ENCODE measurements around the gene IL1R2.

Gene IL1R2

DNA sequence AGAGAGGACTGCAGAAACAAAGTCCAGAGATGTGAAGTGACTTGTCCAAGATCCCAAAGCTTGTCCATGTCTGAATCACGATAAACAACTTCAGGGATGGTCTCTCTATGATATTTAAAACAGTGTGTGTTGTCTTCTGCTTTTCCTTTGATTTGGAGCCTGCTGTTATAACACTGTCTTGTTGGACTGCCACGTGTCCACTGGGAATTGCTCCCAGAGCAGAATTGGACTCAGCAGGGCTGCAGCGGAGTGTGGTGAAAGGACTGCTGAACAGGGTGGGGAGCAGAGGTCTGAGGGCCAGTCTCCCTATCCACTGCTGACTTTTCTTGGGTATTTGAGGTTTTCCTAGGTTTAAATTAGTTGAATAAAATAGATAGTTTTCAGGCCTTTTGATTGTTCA, 68.3 kb downstream of the IL1R2 start:
- no peak for DNase-seq (ENCODE audit: extremely low read depth, low read depth)
- TF ChIP-seq, protein P1, sequence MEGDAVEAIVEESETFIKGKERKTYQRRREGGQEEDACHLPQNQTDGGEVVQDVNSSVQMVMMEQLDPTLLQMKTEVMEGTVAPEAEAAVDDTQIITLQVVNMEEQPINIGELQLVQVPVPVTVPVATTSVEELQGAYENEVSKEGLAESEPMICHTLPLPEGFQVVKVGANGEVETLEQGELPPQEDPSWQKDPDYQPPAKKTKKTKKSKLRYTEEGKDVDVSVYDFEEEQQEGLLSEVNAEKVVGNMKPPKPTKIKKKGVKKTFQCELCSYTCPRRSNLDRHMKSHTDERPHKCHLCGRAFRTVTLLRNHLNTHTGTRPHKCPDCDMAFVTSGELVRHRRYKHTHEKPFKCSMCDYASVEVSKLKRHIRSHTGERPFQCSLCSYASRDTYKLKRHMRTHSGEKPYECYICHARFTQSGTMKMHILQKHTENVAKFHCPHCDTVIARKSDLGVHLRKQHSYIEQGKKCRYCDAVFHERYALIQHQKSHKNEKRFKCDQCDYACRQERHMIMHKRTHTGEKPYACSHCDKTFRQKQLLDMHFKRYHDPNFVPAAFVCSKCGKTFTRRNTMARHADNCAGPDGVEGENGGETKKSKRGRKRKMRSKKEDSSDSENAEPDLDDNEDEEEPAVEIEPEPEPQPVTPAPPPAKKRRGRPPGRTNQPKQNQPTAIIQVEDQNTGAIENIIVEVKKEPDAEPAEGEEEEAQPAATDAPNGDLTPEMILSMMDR (IDR thresholded peaks at IDR 0.05; ENCODE audit: low read depth, low read length) = no peak

DNA sequence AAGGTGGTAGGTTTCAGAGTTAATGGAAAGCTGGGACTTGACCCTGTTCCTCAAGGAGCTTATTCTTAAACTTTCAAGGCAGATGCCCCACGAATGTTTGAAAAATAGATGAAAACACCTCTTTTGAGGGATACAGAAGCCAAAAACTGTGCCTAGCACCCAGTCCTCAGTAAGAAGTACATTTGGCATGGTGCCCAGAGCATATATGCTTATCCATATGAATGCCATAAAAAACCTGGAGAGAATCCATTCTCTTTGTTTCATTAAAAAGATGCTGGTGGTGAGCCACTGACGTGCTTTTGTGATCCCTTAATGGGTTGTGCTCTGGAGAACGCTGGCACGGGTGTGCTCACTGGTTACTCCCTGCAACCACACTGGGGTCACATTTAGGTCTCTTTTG, 69.0 kb downstream of the IL1R2 start:
- no peak for DNase-seq (ENCODE audit: extremely low read depth, low read depth)
- TF ChIP-seq, protein P1 (IDR thresholded peaks at IDR 0.05; ENCODE audit: low read depth, low read length) = no peak

DNA sequence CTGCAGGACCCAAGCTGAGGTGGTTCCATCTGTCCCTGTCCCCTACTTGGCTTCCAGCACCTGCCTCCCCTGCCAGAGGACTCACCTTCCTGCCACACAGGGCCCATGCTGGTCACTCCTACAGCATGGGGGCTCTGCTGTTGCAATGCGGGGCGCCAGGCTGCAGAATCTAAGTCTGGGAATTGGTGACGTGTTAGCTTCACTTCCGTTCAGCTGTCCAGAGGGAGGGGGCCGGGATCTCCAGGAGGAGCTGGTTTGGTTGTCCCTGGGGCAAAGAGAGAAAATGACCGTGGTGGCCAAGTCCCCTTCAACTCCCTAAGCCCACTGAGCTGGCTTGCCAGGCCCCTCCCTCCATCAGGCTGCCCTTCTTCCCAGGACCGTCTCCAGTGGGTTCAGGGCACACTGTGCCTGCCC, 69.5 kb downstream of the IL1R2 start:
- TF ChIP-seq, protein P1 (IDR thresholded peaks at IDR 0.05; ENCODE audit: low read depth, low read length) = no peak
- no peak for DNase-seq (ENCODE audit: extremely low read depth, low read depth)

- DNase-seq (ENCODE audit: extremely low read depth, low read depth) = no peak
- TF ChIP-seq, protein P1 (IDR thresholded peaks at IDR 0.05; ENCODE audit: low read depth, low read length) = no peak
These were observed 70.4 kb downstream of the IL1R2 start for GRCh38 chr2:102061962-102062795.

GRCh38 chr2:102062802-102063201, 71.0 kb downstream of the IL1R2 start:
- TF ChIP-seq, protein P1 (IDR thresholded peaks at IDR 0.05; ENCODE audit: low read depth, low read length) = no peak

GRCh38 chr2:102063487-102063911, 71.7 kb downstream of the IL1R2 start:
- no peak for DNase-seq (ENCODE audit: extremely low read depth, low read depth)
- TF ChIP-seq, protein P1 (IDR thresholded peaks at IDR 0.05; ENCODE audit: low read depth, low read length) = no peak

More at GRCh38 chr2:102062802-102063201, 71.0 kb downstream of the IL1R2 start:
- no peak for DNase-seq (ENCODE audit: extremely low read depth, low read depth)

DNA sequence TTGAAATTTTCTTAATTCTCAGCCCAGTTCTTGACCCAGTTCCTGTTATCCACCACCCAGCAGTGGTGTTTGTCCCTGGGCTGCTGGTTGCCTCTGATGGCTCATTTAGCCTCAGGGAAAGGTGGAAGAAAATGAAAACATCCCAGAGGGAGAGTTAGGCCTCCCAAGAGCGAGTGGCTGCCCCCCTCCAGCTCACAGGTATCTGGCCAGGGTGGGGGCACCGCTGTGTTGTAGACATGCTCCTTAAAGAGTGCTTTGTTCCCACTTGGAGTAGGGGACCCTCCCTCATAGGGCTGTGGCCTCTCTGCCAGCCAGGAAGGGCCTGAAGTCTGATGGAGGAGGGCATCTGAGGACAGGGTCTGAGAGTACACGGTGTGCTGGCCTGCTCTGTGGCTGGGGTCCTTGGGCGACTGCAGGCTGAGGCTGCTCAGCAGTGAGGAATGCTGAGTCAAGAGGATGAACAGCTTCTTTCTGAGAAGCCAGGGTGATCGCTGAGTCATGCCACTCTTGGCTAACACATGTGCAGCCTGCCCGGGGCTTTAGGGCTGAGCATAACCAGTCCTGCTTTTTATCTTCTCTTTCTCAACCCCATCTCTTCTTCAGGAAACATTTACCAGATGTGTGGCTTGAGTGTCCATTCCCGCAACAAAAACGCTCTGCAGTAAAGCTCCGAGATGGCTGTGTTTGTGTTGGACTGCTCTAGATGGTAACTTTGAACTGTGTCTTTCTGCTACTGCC, 72.3 kb downstream of the IL1R2 start:
- TF ChIP-seq, protein P1 (IDR thresholded peaks at IDR 0.05; ENCODE audit: low read depth, low read length) = no peak
- DNase-seq (ENCODE audit: extremely low read depth, low read depth) = peak; percentile 98

Measured in AG09319 (cell line).